ENCODE results near the gene SLC22A2. TPM values are rescaled to one million over a fixed set of nuclear protein-coding genes. Genes with fewer than 3 reads are reported as not detected.

SLC22A2 gene
- total RNA-seq, 2 donors from 2014 or later = not detected

DNA sequence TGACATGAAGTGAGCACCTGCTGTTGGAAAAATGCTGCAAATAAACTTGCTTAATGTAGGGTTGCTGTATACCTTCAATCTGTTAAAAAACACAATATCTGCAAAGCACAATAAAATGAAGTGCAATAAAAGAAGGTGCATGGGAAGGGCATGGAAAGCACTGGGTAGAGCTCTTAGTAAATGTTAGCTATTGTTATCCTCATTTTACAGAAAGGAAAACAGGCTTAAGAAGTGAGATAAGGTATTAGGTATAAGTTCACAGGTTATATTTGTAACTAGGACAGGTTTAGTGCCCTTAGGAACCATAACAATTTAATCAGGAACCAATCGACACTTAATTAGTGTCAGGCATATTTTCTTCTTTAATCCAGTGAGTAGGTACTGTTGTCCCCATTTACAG, 36.7 kb downstream of the SLC22A2 start:
- H3K4me1 ChIP-seq = no peaks in the 10 kb centered on the region
- H3K36me3 ChIP-seq = no peaks in the 10 kb centered on the region
- TF ChIP-seq, protein P1, sequence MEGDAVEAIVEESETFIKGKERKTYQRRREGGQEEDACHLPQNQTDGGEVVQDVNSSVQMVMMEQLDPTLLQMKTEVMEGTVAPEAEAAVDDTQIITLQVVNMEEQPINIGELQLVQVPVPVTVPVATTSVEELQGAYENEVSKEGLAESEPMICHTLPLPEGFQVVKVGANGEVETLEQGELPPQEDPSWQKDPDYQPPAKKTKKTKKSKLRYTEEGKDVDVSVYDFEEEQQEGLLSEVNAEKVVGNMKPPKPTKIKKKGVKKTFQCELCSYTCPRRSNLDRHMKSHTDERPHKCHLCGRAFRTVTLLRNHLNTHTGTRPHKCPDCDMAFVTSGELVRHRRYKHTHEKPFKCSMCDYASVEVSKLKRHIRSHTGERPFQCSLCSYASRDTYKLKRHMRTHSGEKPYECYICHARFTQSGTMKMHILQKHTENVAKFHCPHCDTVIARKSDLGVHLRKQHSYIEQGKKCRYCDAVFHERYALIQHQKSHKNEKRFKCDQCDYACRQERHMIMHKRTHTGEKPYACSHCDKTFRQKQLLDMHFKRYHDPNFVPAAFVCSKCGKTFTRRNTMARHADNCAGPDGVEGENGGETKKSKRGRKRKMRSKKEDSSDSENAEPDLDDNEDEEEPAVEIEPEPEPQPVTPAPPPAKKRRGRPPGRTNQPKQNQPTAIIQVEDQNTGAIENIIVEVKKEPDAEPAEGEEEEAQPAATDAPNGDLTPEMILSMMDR (IDR thresholded peaks at IDR 0.05) = no peak
- DNase-seq (ENCODE audit: low spot score) = no peak
- no peak overlapping the region for H3K4me3 ChIP-seq
- no peaks in the 10 kb centered on the region for H3K9me3 ChIP-seq
- H3K27ac ChIP-seq = no peak overlapping the region
- H3K27me3 ChIP-seq = no peaks in the 10 kb centered on the region

DNA sequence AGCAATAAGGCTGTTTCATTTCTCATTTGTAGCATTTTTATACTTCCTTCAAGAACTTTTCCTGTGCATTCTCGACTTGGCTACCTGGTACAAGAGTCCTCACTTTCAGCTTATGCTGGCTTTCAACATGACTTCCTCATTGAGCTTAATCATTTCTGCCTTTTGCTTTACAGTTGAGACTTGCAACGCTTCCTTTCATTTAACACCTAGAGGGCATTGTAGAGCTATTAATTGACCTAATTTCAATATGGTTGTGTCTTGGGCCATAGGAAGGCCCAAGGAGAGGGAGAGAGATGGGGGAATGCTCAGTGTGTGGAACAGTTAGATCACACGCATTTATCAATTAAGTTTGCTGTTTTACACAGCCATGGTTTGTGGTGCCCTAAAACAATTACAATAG, 37.2 kb downstream of the SLC22A2 start:
- H3K9me3 ChIP-seq = no peaks in the 10 kb centered on the region
- no peaks in the 10 kb centered on the region for H3K27me3 ChIP-seq
- H3K27ac ChIP-seq = no peak overlapping the region
- TF ChIP-seq, protein P1 (IDR thresholded peaks at IDR 0.05) = no peak
- no peak overlapping the region for H3K4me3 ChIP-seq
- DNase-seq (ENCODE audit: low spot score) = no peak
- no peaks in the 10 kb centered on the region for H3K36me3 ChIP-seq
- H3K4me1 ChIP-seq = no peaks in the 10 kb centered on the region

DNA sequence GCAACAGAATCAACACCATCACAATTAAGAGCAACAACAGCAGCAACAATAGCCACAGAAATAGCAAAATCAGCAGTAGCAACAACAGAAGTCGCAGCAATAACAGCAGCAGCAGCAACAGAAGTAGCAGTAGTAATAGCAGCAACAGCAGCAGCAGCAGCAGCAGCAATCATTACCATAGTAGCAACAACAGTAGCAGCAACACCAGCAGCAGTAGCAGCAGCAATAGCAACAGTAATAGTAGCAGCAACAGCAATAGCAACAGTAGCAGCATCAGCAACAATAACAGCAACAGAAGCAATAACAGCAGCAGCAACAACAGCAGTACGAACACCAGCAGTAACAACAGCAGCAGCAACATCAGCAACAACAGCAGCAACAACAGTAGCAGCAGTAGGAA, 39.8 kb downstream of the SLC22A2 start:
- DNase-seq (ENCODE audit: low spot score) = no peak
- Histone ChIP-seq H3K27me3 (no peaks in the 10 kb centered on the region), H3K9me3 (no peaks in the 10 kb centered on the region), H3K36me3 (no peaks in the 10 kb centered on the region), H3K4me1 (no peaks in the 10 kb centered on the region), H3K27ac (no peak overlapping the region), H3K4me3 (no peak overlapping the region)
- TF ChIP-seq, protein P1 (IDR thresholded peaks at IDR 0.05) = no peak

DNA sequence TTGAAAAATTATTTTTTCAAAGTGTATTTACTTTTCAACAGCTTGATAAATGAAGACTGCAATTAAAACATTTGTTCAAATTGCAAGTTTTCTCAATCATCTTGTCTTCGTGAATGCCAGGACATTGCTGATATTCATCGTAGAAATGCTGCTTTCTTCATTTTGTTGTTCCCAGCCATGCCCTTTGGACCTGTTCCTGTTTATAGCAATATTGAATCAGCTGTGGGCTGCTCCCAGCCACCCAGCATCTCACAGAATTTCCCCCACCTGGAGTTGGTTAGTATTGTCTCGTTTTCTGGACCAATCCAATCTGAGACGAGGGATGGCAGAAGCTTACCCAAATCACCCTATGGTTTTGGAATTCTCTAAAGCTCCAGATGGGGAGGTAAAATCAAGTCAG, 40.8 kb downstream of the SLC22A2 start:
- Histone ChIP-seq H3K27me3 (no peaks in the 10 kb centered on the region), H3K36me3 (no peaks in the 10 kb centered on the region), H3K4me1 (no peaks in the 10 kb centered on the region), H3K27ac (no peak overlapping the region), H3K9me3 (no peaks in the 10 kb centered on the region), H3K4me3 (no peak overlapping the region)
- TF ChIP-seq, protein P1 (IDR thresholded peaks at IDR 0.05) = no peak
- DNase-seq (ENCODE audit: low spot score) = no peak

DNA sequence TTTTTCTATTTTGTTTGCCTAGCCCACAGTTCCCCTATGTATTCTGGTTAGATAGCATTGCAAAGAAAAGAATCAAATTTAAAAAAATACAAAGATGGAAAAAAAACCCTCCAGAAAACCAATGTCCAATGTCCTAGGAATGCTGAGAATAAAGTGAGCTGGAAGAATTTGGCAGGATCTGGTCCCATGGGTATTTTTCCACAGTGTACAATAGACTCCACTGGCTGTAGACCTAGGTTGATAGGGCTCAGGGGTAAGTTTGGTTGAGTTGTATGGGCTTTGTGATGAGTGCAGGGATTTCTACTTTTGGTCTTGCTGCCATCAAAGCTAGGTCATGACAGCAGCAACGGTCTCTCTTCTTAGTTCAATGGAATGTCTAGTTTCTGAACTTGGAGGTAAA, 41.5 kb downstream of the SLC22A2 start:
- TF ChIP-seq, protein P1 (IDR thresholded peaks at IDR 0.05) = no peak
- H3K9me3 ChIP-seq = no peaks in the 10 kb centered on the region
- H3K4me1 ChIP-seq = no peaks in the 10 kb centered on the region
- no peak for DNase-seq (ENCODE audit: low spot score)
- no peaks in the 10 kb centered on the region for H3K36me3 ChIP-seq
- no peak overlapping the region for H3K4me3 ChIP-seq
- no peak overlapping the region for H3K27ac ChIP-seq
- H3K27me3 ChIP-seq = no peaks in the 10 kb centered on the region

DNA sequence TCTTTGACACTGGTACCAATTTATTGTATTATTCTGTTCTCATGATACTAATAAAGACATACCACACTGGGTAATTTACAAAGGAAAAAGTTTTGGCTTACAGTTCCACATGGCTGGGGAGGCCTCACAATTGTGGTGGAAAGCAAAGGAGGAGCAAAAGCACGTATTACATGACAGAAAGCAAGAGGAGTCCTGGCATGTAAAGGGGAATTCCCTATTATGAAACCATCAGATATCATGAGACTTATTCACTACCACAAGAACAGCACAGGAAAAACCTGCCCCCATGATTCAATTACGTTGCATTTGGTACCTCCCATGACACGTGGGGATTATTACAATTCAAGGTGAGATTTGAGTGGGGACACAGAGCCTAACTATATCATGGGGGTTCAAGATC, 43.4 kb downstream of the SLC22A2 start:
- Histone ChIP-seq H3K27ac (no peak overlapping the region), H3K27me3 (no peaks in the 10 kb centered on the region), H3K4me1 (no peaks in the 10 kb centered on the region), H3K4me3 (no peak overlapping the region), H3K36me3 (no peaks in the 10 kb centered on the region), H3K9me3 (no peaks in the 10 kb centered on the region)
- TF ChIP-seq, protein P1 (IDR thresholded peaks at IDR 0.05) = no peak
- DNase-seq (ENCODE audit: low spot score) = no peak

Data from right atrium auricular region (tissue), 2 donors.